Heart left ventricle (tissue), 16 donors: Measurements from ENCODE around the gene SCRG1. TPM values are rescaled to one million over a fixed set of nuclear protein-coding genes. Genes with fewer than 3 reads are reported as not detected.

ENCODE experiments used
- ATAC-seq, 4 donors: fragments of 200-7000 bp; cut with Tn5 transposase; one replicate each; pipeline ENCODE4 v1.9.1; 2020 to 2022; ENCODE audit warnings: moderate library complexity in 4 of 4, mild to moderate bottlenecking in 3 of 4, moderate number of reproducible peaks in 1 of 4
- DNase-seq, 5 donors: peaks; one replicate each; pipeline ENCODE4 v3.0.0-alpha.2; 2020
- H3K27ac ChIP-seq, 12 donors: fragments of 200-600 bp; sonication (generic) in 4 of 12; one replicate each; pipeline versions ENCODE4 v1.5.0 to v1.8.0; 2016 to 2022; ENCODE audit warnings: mild to moderate bottlenecking in 2 of 12
- H3K27me3 ChIP-seq, 9 donors: fragments of 200-600 bp; sonication (generic) in 2 of 9; one replicate each; pipeline versions ENCODE4 v1.5.1 to v1.8.0; 2016 to 2022; ENCODE audit warnings: mild to moderate bottlenecking in 3 of 9
- H3K36me3 ChIP-seq, 9 donors: fragments of 200-600 bp; sonication (generic) in 2 of 9; one replicate each; pipeline versions ENCODE4 v1.5.0 to v1.8.0; 2018 to 2022; ENCODE audit warnings: mild to moderate bottlenecking in 2 of 9
- H3K4me1 ChIP-seq, 12 donors: fragments of 200-600 bp; sonication (generic) in 4 of 12; one replicate each; pipeline versions ENCODE4 v1.5.0 to v1.8.0; 2016 to 2022; ENCODE audit warnings: mild to moderate bottlenecking in 3 of 12
- H3K4me3 ChIP-seq, 12 donors: fragments of 200-600 bp; sonication (generic) in 4 of 12; one replicate each; pipeline versions ENCODE4 v1.5.0 to v1.8.0; 2017 to 2022; ENCODE audit warnings: mild to moderate bottlenecking in 9 of 12, moderate library complexity in 4 of 12
- H3K9me3 ChIP-seq, 12 donors: fragments of 200-600 bp; sonication (generic) in 4 of 12; one replicate each; pipeline versions ENCODE4 v1.5.0 to v1.8.0; 2016 to 2022; ENCODE audit warnings: mild to moderate bottlenecking in 1 of 12
- CTCF ChIP-seq, 12 donors: fragments of 200-600 bp; sonication (generic) in 4 of 12; IDR thresholded peaks; one replicate each; pipeline versions ENCODE4 v1.5.0 to v1.8.0; 2018 to 2022; ENCODE audit warnings: antibody characterized with exemption in 12 of 12, mild to moderate bottlenecking in 5 of 12
- POLR2A ChIP-seq, 2 donors: fragments of 450-650 bp; IDR thresholded peaks; one replicate each; pipeline ENCODE4 v1.6.1; 2017; ENCODE audit warnings: antibody characterized with exemption in 2 of 2, mild to moderate bottlenecking in 2 of 2, moderate library complexity in 2 of 2
- WGBS, 4 donors: extraction: QIAGEN DNeasy Blood & Tissue Kit in 2 of 4; methylation state at CpG; one replicate each; pipeline versions ENCODE4 v1.1.5 to v1.1.7; 2013 to 2018; 5-methylcytosine and 5-hydroxymethylcytosine counted together
- intact Hi-C, 10 donors: fragments of 100-400 bp; cut with DNase I; formaldehyde crosslinking; loops; one replicate each; pipeline versions ENCODE4 v1.11.1 to v1.14.2; 2022
- polyA plus RNA-seq, 2 donors: library from polyadenylated mRNA; stranded (reverse); fragments of 200-250 nt; gene quantifications; one replicate each; pipeline ENCODE4 v1.2.3, GENCODE V29; 2013
- total RNA-seq, 9 donors: library from RNA; depleted of rRNA in 2 of 9; stranded (reverse); fragments of >200 nt in 2 of 9; fragmentation: NEBNext Ultra II Directional in 3 of 9; extraction: Animal tissue kit (Norgen Biotek cat#: 25700) in 3 of 9; gene quantifications; one replicate each; pipeline versions ENCODE4 v1.1.0 to v1.2.4, GENCODE V29; 2016 to 2023
- donor health status: ischemic (EF 13 %, LVEDD 7.1; RV severe dilation, severe dysfunction).
- donor health status: healthy with polysubstance abuse.
- donor health status: DM: no; HTN: yes; CAD: no.
- donor health status: DM: no; HTN: no; CAD: no.
- donor health status: ischemic (EF 25% LVEDD 6.9; RV normal size, moderate dysfunction).
- donor health status: ischemic (EF 25% LVEDD 5.7; RV mildly dilated, moderate dysfunction).
- donor health status: healthy.
- donor health status: DM: yes; HTN: yes; CAD: no.
- donor health status: ischemic (EF 35%, LVEDD 5.7; RV mildly dilated, moderate dysfunction).
- donor health status: nonischemic (EF 11% LVEDD 7.7; RV severe dilation, severe dysfunction).
- donor health status: DM: yes; HTN: yes; CAD: no.
- donor health status: PGD.
- donor health status: ischemic (EF 29% LVEDD 5.4; RV normal size, mild dysfunction).
- donor health status: nonischemic (EF 23%, LVEDD 6.1; RV moderate dilation, normal function).

The SCRG1 gene
- total and polyA plus RNA-seq, 11 donors: 0.08 to 0.46 (median 0.23) TPM; not detected in 1

- whole genome bisulfite sequencing, 4 donors: 60 to 77% (median 72%) methylated on average over 2 of the region's 2 CpGs
- DNase-seq (no peak), ATAC-seq (no peak)
- TF ChIP-seq POLR2A (IDR thresholded peaks at IDR 0.05) (no peak), CTCF (IDR thresholded peaks at IDR 0.05) (no peak)
- intact Hi-C loops: no loop called here
- no peak overlapping the region for H3K27ac ChIP-seq
- H3K27me3 ChIP-seq: no peaks in the 10 kb centered on the region
- no peaks in the 10 kb centered on the region for H3K4me1 ChIP-seq
- H3K36me3 ChIP-seq: no peaks in the 10 kb centered on the region
- no peak overlapping the region for H3K4me3 ChIP-seq
- no peaks in the 10 kb centered on the region for H3K9me3 ChIP-seq
These were observed 53.3 kb downstream of the SCRG1 start for GRCh38 chr4:173345648-173346047.

- 71 to 78% (median 75%) methylated on average over 3 of the region's 3 CpGs for WGBS, 4 donors
- Histone ChIP-seq H3K27me3 (no peaks in the 10 kb centered on the region), H3K36me3 (no peaks in the 10 kb centered on the region), H3K9me3 (no peaks in the 10 kb centered on the region), H3K4me3 (no peak overlapping the region), H3K27ac (peak overlapping the region in 6 of 12 donors; percentile 9 to 45 (median 28)), H3K4me1 (no peaks in the 10 kb centered on the region)
- ATAC-seq (peak in 1 of 4 donors; percentile 52), DNase-seq (no peak)
- no peak for TF ChIP-seq POLR2A (IDR thresholded peaks at IDR 0.05)
- TF ChIP-seq CTCF (IDR thresholded peaks at IDR 0.05): no peak
- intact Hi-C loops: no loop called here
These were observed 55.0 kb downstream of the SCRG1 start for GRCh38 chr4:173343832-173344397.

GRCh38 chr4:173337463-173337862 lies 61.5 kb downstream of the SCRG1 start:
- WGBS, 4 donors: 96 to 100% (median 99%) methylated on average over 2 of the region's 2 CpGs
- H3K9me3 ChIP-seq: no peaks in the 10 kb centered on the region
- intact Hi-C loops: no loop called here

More at GRCh38 chr4:173337463-173337862, 61.5 kb downstream of the SCRG1 start:
- Histone ChIP-seq H3K36me3 (peaks cover 0 to 7% (median 4%) of the 10 kb centered on the region in 9 donors), H3K4me1 (peaks cover 0 to 19% (median 7%) of the 10 kb centered on the region in 12 donors), H3K27me3 (no peaks in the 10 kb centered on the region), H3K4me3 (no peak overlapping the region), H3K27ac (no peak overlapping the region)
- ATAC-seq (no peak), DNase-seq (no peak)
- no peak for TF ChIP-seq CTCF (IDR thresholded peaks at IDR 0.05)
